NOMO-1 treated with dmso at 0.1 percent for 144 hours (cell line): ENCODE measurements around the gene SNAI3.

Source experiments
- DNase-seq: peaks from one replicate; lab custom pipeline; 2025; ENCODE audit not compliant: unreplicated experiment; lab: John Stamatoyannopoulos, UW

The SNAI3 gene

GRCh38 chr16:88691924-88692560 is 5.7 kb upstream of the SNAI3 start:
- peak; percentile 78 for DNase-seq

- DNase-seq, result no peak
Observed at GRCh38 chr16:88691129-88691813, 5.0 kb upstream of the SNAI3 start.

DNA sequence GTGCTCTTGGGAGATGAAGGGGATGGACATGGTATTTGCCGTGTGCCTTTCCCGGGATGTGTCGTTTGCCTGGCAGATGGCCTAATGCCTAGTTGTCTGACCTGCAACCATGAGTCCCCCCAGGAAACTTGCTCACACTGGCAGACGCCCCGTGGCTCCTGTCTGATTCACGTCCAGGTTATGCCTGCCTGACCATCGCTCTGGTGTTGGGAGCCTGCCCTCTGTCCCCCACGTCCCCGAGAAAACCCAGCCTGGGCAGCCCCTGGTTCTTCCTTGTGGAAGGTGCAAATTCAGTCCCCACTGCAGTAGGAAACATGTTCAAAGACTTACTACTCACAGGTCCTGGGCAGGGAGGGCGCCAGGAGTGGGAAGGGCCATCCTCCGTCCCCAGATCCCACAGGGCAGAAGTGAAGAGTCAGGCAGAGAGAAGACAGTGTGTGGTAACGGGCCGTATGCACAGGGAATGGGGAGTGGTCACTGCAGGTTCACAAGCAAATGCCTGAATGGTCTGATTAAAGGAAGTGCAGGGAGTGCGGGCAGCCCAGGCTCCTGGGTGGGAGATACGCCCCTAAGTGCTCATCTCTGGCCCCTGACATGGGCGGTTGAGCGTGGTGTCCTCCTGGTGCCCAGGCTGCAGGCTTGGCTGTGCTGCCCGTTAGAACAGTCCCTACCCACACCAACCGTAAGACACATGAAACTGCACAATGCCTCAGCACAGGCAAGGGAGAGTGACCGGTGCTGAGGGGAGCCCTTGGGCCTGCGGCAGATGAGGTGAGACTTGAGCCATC is 4.2 kb upstream of the SNAI3 start:
- DNase-seq, result no peak

- DNase-seq, result no peak
Observed at GRCh38 chr16:88688013-88688778, 1.9 kb upstream of the SNAI3 start.

GRCh38 chr16:88687676-88688012 is 1.3 kb upstream of the SNAI3 start:
- DNase-seq, result no peak

GRCh38 chr16:88687254-88687576 is 908 bp upstream of the SNAI3 start:
- no peak for DNase-seq

- DNase-seq, result no peak
Observed at GRCh38 chr16:88686062-88686438, 257 bp downstream of the SNAI3 start.

- peak; percentile 60 for DNase-seq
Observed at GRCh38 chr16:88685156-88686061, 898 bp downstream of the SNAI3 start.

- DNase-seq, result no peak
Observed at GRCh38 chr16:88684569-88685155, 1.6 kb downstream of the SNAI3 start.

DNA sequence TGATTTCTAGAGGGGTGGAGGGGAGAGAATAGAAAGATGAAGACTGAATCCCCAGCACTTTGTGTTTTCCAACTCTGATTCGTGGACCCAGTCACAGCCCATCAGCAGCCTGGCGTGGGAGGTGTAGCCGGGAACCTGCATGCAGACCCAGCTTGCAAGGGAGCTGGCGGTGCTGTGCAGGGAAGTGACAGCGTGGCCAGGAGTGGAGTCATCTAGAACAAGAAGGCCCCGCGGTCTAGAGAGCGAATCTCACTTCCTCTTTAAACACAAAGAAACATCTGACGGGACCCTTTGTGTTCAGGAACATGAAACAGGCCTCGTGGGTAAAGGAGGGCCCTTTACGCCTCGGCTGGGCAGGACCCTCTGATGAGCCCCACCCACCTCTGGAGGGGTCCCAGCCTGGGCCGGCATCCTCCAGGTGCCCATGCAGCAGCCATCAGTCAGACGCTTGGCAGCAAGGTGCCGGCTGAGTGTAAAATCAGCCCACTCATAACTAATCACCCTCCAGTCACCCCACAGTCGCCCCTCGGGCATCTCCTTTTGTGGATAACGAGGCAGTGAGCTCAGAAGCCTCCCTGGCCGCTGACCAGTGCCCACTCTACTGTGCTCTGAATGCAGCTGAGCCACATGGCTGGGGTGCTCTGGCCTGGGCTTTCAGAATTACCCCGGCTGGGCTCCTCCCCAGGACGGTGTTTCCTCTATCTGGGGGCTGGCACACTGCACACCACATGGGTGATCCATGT is 4.4 kb downstream of the SNAI3 start:
- DNase-seq, result peak; percentile 86

DNA sequence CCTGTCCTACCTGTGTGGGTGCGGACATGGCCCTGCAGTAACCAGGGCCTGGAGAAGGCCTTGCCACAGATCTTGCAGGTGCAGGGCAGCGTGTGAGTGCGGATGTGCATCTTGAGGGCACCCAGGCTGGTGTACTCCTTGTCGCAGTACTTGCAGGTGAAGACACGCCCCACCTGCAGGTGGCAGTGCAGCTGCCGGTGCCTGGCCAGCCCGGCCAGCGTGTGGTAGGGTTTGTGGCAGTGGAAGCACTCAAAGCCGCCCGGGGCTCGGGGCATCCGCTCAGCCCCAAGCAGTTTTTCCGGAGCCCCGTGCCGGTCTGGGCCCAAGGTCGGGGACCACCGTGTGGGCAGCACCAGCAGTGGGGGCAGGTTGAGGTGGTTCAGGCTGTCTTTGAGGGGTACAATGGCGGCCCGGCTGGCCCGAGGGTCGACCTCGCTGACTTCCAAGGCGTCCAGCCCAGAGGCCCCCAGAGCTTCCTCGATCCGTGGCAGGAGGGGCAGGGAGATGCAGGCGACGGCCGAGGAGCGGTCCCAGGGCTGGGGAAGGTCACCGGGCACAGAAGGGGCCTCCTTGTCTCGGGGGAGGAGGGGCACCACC is 5.1 kb downstream of the SNAI3 start:
- peak; percentile 2 for DNase-seq

DNA sequence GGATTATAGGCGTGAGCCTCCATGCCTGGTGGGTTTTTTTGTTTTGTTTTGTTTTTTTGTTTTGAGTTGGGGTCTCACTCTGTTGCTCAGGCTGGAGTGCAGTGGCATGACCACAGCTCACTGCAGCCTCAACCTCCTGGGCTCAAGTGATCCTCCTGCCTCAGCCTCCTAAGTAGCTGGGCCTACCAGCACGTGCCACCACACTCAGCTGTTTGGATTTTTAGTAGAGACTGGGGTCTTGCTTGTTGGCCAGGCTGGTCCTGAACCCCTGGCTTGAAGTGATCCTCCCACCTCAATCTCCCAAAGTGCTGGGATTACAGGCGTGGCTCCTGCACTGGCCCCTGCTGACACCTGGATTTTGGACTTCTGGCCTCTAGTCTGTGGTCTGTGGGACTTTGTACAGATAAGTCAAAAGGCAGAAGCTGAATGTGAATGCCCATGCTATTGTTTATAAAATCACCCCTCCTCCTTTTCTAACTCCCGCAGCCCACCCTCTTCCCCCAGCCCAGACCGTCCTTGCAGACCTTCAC is 5.7 kb downstream of the SNAI3 start:
- no peak for DNase-seq

DNA sequence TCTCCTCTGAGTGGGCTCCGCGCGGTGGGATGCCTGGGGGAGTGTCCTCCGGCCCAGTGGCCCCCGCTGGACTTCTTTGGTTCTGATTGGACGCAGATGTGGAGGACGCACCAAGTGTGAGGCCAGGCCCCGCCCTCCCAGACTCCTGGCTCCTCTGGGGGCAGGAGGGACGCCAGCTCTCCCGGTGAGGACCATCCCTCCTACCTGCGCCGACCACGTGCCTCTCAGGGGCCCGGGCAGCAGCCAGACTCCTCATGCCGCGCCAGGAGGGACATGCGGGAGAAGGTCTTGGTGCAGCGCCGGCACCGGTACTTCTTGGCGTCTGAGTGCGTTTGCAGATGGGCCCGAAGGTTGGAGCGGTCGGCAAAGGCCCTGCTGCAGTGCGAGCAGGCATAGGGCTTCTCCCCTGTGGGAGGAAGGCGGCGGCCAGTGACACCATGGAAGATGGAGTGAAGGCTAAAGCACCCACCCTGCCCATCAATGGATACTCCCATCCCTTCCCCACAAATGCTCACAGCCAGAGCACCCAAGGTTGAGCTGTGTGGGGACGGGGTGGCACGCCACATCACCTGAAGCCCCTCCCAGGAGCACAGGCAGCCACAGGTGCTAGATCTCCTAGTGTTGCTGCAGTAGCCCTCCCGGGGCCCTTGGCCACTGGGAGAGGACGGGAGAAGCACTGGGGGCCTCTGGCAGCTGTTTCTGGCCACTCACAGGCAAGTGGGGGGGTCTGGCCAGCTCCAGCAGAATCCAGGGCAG is 7.9 kb downstream of the SNAI3 start:
- DNase-seq, result no peak

GRCh38 chr16:88677721-88678120 is 8.6 kb downstream of the SNAI3 start:
- no peak for DNase-seq

- DNase-seq, result no peak
Observed at GRCh38 chr16:88676502-88677242, 9.6 kb downstream of the SNAI3 start.

DNA sequence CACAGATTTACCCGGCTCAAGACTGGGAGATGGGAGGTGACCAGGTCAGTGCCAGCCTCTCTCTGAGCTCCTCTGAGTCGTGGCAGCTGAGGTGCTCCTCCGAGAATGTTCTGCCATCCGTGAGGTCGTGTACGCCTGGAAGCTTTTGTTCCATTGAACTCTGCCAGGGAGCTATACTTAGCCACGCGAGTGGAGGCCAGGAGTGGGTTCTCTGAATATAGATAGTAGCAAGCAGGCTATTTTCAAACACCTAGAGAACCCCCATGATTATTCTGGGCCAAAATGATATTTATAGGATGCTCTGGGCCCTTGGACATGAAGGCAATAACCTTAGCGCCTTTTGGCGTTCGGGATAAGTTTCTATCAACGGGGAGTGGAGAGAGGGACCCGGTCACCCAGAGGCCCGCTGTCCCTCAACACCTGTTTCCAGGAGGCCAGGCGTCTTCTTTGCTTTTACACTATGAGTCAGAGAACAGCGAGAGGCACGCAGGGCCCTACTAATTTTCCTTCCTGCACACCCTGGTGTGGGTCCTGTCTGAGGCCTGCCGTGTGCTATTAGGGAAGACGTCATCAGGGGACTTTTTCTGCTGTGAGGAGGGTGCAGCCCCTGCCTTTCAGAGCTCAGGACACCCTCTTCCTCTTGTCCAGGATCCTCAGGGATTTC is 12.5 kb downstream of the SNAI3 start:
- no peak for DNase-seq

DNA sequence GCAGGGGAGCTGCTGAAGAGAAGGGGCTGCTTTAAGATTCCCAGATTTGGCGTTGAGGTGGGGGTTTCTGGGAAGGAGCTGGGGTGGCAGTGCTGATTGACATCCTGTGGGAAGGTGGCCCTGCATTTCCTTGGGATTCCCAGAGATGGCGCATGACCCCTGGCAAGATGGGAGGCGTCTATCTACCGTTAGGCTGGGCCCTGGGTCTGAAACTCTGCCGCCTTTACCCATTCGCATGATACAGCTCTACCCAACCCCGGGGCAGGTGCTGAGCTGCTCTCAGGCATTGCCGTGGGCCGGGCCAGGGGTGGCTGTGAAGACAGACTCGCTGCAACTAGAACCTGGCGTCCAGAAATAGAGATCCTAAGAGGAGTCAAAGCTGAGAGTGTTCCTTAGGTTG is 13.5 kb downstream of the SNAI3 start:
- no peak for DNase-seq
